ENCODE results near the gene OR6Q1. TPM values are rescaled to one million over a fixed set of nuclear protein-coding genes. Genes with fewer than 3 reads are reported as not detected.

OR6Q1 gene
- total RNA-seq, 3 donors from 2014 or later, result not detected

- DNase-seq (ENCODE audit: low spot score in 2 of 2), result no peak
- H3K36me3 ChIP-seq, result no peaks in the 10 kb centered on the region
- no peaks in the 10 kb centered on the region for H3K4me1 ChIP-seq
- TF ChIP-seq CTCF (IDR thresholded peaks at IDR 0.05), result no peak
- no peak for TF ChIP-seq POLR2A (IDR thresholded peaks at IDR 0.05)
- TF ChIP-seq POLR2AphosphoS5 (IDR thresholded peaks at IDR 0.05), result no peak
- no peak overlapping the region for H3K4me3 ChIP-seq
- intact Hi-C loops (cut with DNase I; ENCODE audit: low total_unique reads), result no loop called here
- no peaks in the 10 kb centered on the region for H3K27me3 ChIP-seq
- no peak overlapping the region for H3K27ac ChIP-seq
- no peaks in the 10 kb centered on the region for H3K9me3 ChIP-seq
Observed at GRCh38 chr11:58000699-58001098, 30.1 kb upstream of the OR6Q1 start.

- H3K9me3 ChIP-seq, result no peaks in the 10 kb centered on the region
- TF ChIP-seq POLR2A (IDR thresholded peaks at IDR 0.05), result no peak
- no peak for TF ChIP-seq CTCF (IDR thresholded peaks at IDR 0.05)
- TF ChIP-seq POLR2AphosphoS5 (IDR thresholded peaks at IDR 0.05), result no peak
- DNase-seq (ENCODE audit: low spot score in 2 of 2), result no peak
- H3K27me3 ChIP-seq, result no peaks in the 10 kb centered on the region
- H3K36me3 ChIP-seq, result no peaks in the 10 kb centered on the region
- H3K4me1 ChIP-seq, result no peaks in the 10 kb centered on the region
- H3K4me3 ChIP-seq, result no peak overlapping the region
- H3K27ac ChIP-seq, result peak overlapping the region in 1 of 2 donors; percentile 69
- intact Hi-C loops (cut with DNase I; ENCODE audit: low total_unique reads), result no loop called here
Observed at GRCh38 chr11:58003036-58003435, 27.7 kb upstream of the OR6Q1 start.

GRCh38 chr11:58003591-58003990 is 27.2 kb upstream of the OR6Q1 start:
- TF ChIP-seq CTCF (IDR thresholded peaks at IDR 0.05), result no peak
- TF ChIP-seq POLR2A (IDR thresholded peaks at IDR 0.05), result no peak
- no peak for TF ChIP-seq POLR2AphosphoS5 (IDR thresholded peaks at IDR 0.05)
- no peak for DNase-seq (ENCODE audit: low spot score in 2 of 2)
- H3K4me1 ChIP-seq, result no peaks in the 10 kb centered on the region
- H3K4me3 ChIP-seq, result no peak overlapping the region
- intact Hi-C loops (cut with DNase I; ENCODE audit: low total_unique reads), result no loop called here
- no peaks in the 10 kb centered on the region for H3K36me3 ChIP-seq
- H3K27me3 ChIP-seq, result no peaks in the 10 kb centered on the region
- no peaks in the 10 kb centered on the region for H3K9me3 ChIP-seq
- peak overlapping the region in 1 of 2 donors; percentile 69 for H3K27ac ChIP-seq

GRCh38 chr11:58004664-58005063 is 26.1 kb upstream of the OR6Q1 start:
- H3K9me3 ChIP-seq, result no peaks in the 10 kb centered on the region
- no peaks in the 10 kb centered on the region for H3K4me1 ChIP-seq
- peak overlapping the region in 1 of 2 donors; percentile 76 for H3K27ac ChIP-seq
- H3K27me3 ChIP-seq, result no peaks in the 10 kb centered on the region
- no peaks in the 10 kb centered on the region for H3K36me3 ChIP-seq
- no peak for DNase-seq (ENCODE audit: low spot score in 2 of 2)
- intact Hi-C loops (cut with DNase I; ENCODE audit: low total_unique reads), result no loop called here
- TF ChIP-seq CTCF (IDR thresholded peaks at IDR 0.05) (no peak), POLR2A (IDR thresholded peaks at IDR 0.05) (no peak), POLR2AphosphoS5 (IDR thresholded peaks at IDR 0.05) (no peak)
- no peak overlapping the region for H3K4me3 ChIP-seq

- TF ChIP-seq POLR2AphosphoS5 (IDR thresholded peaks at IDR 0.05), result no peak
- TF ChIP-seq CTCF (IDR thresholded peaks at IDR 0.05), result no peak
- no peak for TF ChIP-seq POLR2A (IDR thresholded peaks at IDR 0.05)
- intact Hi-C loops (cut with DNase I; ENCODE audit: low total_unique reads), result no loop called here
- Histone ChIP-seq H3K4me1 (no peaks in the 10 kb centered on the region), H3K4me3 (no peak overlapping the region), H3K9me3 (no peaks in the 10 kb centered on the region), H3K27me3 (no peaks in the 10 kb centered on the region), H3K36me3 (no peaks in the 10 kb centered on the region), H3K27ac (no peak overlapping the region)
- DNase-seq (ENCODE audit: low spot score in 2 of 2), result no peak
Observed at GRCh38 chr11:58006940-58007339, 23.8 kb upstream of the OR6Q1 start.

Measured in breast epithelium (tissue), 4 donors.